Measurements from ENCODE around the gene ZNF862. TPM values are rescaled to one million over a fixed set of nuclear protein-coding genes. Genes with fewer than 3 reads are reported as not detected.

ZNF862 gene
- polyA plus RNA-seq, 1 of the 3 experiments (the other 2 are of a cell fraction) = 17.3 TPM

DNA sequence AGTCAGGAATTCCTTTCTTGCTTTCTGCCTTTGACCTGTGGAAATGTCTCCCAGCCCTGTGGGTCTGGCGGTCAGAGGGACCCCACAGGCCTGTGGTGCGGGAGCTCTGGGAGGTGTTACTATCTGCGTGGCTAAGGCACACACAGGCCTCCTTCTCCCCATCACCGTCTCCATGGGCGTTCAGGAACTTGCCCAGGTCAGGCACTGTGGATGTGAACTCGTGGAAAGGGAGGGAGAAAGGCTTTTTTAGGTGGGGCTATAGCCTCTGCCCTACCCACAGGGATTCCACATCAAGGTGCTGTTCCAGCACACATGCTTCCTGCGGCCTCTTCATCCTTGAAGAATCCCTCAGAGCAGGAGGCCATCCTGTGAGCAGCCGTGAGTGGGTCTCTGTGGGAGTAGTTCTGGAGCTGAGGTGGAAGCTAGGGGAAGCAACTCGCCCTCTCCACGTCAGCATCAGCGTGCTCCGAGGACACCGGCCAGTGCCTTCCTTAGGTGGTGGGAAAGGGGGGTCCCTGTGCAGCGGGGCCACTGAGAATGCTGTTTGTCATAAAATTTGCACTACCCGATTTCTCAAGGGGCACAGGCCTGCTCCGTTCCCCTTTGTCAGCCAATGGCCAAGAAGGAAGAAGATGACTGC, 28.1 kb downstream of the ZNF862 start (continued):
- TF ChIP-seq NFIC (IDR thresholded peaks at IDR 0.05; ENCODE audit: borderline replicate concordance) = no peak
- no peak for TF ChIP-seq TCF12 (IDR thresholded peaks at IDR 0.05)
- no peak for TF ChIP-seq CHD2 (IDR thresholded peaks at IDR 0.05; ENCODE audit: low read length, partially characterized antibody)

DNA sequence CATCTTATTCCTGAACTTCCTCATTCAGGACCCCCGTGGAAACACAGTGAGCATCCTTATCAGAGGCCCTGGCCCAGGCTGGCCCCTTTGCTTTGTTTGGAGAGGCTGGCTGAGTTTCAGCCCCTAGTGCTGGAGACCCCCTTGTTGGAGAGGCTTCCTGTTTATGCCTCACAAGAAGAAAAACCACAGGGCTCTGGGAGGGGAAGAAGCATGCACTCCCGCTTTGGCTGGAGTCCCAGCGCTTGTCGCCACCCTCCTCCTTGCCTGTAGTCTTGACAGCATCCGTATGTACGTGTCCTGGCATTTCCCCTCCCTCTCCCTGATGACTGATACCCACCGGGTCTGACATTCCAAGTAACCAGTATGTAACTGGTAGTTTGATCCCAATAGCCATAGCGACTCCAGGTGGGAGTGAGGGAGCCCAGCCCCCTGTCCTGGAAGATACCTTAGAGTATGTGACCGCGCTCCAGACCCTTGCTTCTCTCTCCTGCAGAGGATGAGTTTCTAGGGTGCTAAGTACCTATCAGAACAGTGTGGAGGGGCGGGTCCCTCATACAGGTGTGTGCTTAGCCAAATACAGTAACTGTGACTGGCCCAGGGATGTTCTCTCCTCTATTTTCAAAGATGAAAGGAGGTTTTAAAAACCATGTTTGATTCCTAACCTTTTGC, 28.7 kb downstream of the ZNF862 start:
- no peak overlapping the region for H3K4me2 ChIP-seq
- TF ChIP-seq, protein P1, sequence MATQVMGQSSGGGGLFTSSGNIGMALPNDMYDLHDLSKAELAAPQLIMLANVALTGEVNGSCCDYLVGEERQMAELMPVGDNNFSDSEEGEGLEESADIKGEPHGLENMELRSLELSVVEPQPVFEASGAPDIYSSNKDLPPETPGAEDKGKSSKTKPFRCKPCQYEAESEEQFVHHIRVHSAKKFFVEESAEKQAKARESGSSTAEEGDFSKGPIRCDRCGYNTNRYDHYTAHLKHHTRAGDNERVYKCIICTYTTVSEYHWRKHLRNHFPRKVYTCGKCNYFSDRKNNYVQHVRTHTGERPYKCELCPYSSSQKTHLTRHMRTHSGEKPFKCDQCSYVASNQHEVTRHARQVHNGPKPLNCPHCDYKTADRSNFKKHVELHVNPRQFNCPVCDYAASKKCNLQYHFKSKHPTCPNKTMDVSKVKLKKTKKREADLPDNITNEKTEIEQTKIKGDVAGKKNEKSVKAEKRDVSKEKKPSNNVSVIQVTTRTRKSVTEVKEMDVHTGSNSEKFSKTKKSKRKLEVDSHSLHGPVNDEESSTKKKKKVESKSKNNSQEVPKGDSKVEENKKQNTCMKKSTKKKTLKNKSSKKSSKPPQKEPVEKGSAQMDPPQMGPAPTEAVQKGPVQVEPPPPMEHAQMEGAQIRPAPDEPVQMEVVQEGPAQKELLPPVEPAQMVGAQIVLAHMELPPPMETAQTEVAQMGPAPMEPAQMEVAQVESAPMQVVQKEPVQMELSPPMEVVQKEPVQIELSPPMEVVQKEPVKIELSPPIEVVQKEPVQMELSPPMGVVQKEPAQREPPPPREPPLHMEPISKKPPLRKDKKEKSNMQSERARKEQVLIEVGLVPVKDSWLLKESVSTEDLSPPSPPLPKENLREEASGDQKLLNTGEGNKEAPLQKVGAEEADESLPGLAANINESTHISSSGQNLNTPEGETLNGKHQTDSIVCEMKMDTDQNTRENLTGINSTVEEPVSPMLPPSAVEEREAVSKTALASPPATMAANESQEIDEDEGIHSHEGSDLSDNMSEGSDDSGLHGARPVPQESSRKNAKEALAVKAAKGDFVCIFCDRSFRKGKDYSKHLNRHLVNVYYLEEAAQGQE (IDR thresholded peaks at IDR 0.05; ENCODE audit: low read depth, low read length) = no peak
- TF ChIP-seq, protein P2, sequence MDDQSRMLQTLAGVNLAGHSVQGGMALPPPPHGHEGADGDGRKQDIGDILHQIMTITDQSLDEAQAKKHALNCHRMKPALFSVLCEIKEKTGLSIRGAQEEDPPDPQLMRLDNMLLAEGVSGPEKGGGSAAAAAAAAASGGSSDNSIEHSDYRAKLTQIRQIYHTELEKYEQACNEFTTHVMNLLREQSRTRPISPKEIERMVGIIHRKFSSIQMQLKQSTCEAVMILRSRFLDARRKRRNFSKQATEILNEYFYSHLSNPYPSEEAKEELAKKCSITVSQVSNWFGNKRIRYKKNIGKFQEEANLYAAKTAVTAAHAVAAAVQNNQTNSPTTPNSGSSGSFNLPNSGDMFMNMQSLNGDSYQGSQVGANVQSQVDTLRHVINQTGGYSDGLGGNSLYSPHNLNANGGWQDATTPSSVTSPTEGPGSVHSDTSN (IDR thresholded peaks at IDR 0.05) = 0 out of 2 replicates have a peak, but pooled peaks have one; percentile 25
- no peak for TF ChIP-seq FOXM1 (IDR thresholded peaks at IDR 0.05; ENCODE audit: low read depth)
- no peak for TF ChIP-seq MEF2A (IDR thresholded peaks at IDR 0.05; ENCODE audit: borderline replicate concordance, low read depth)
- TF ChIP-seq, protein P3, sequence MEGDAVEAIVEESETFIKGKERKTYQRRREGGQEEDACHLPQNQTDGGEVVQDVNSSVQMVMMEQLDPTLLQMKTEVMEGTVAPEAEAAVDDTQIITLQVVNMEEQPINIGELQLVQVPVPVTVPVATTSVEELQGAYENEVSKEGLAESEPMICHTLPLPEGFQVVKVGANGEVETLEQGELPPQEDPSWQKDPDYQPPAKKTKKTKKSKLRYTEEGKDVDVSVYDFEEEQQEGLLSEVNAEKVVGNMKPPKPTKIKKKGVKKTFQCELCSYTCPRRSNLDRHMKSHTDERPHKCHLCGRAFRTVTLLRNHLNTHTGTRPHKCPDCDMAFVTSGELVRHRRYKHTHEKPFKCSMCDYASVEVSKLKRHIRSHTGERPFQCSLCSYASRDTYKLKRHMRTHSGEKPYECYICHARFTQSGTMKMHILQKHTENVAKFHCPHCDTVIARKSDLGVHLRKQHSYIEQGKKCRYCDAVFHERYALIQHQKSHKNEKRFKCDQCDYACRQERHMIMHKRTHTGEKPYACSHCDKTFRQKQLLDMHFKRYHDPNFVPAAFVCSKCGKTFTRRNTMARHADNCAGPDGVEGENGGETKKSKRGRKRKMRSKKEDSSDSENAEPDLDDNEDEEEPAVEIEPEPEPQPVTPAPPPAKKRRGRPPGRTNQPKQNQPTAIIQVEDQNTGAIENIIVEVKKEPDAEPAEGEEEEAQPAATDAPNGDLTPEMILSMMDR (IDR thresholded peaks at IDR 0.05) = no peak
- no peak for TF ChIP-seq EZH2phosphoT487 (IDR thresholded peaks at IDR 0.05; ENCODE audit: borderline replicate concordance, low read depth)
- no peak for TF ChIP-seq EP300 (IDR thresholded peaks at IDR 0.05; ENCODE audit: borderline replicate concordance in 1 of 2, low read depth in 1 of 2, low read length in 1 of 2)
- TF ChIP-seq SIN3A (IDR thresholded peaks at IDR 0.05; ENCODE audit: borderline replicate concordance, low read depth, low read length) = no peak
- H3K4me1 ChIP-seq (ENCODE audit: control insufficient read depth in 1 of 2, insufficient read depth in 2 of 2, low read depth in 1 of 2, low read length in 1 of 2) = no peaks in the 10 kb centered on the region
- WGBS (ENCODE audit: low lambda C conversion rate) = 81% methylated on average over 11 of the region's 11 CpGs
- H3F3A ChIP-seq (replicated peaks; ENCODE audit: insufficient read depth) = no peaks in the 10 kb centered on the region
- ChIA-PET CTCF (interaction anchor here (0.7 to 2.0 kb wide), 4 partner anchors 14 to 60 kb away, joined by 3 to 6 read pairs (median 4); no protein-coding TSS in a partner anchor), POLR2A (no interaction called here)
- H3K79me2 ChIP-seq (ENCODE audit: insufficient read depth) = no peaks in the 10 kb centered on the region
- H3K36me3 ChIP-seq (replicated peaks in 1 of 2; ENCODE audit: control insufficient read depth in 1 of 2, insufficient read depth in 2 of 2, low read length in 1 of 2) = peaks cover 0 to 30% of the 10 kb centered on the region in 2 experiments
- no peaks in the 10 kb centered on the region for H3K27me3 ChIP-seq (ENCODE audit: insufficient read depth)
- no peak overlapping the region for H3K27ac ChIP-seq (ENCODE audit: low read depth in 2 of 2, low read length in 1 of 2)
- no peaks in the 10 kb centered on the region for H3K9me3 ChIP-seq
- no peaks in the 10 kb centered on the region for H4K20me1 ChIP-seq (ENCODE audit: insufficient read depth)
- H3K4me3 ChIP-seq (ENCODE audit: low read depth in 2 of 2, low read length in 1 of 2) = no peak overlapping the region
- H2AFZ ChIP-seq (ENCODE audit: low read depth) = no peak overlapping the region
- no peak for DNase-seq
- no peak overlapping the region for H3K9ac ChIP-seq
- H3K9me2 ChIP-seq = no peaks in the 10 kb centered on the region
